Peyer's patch (tissue), 4 donors: ENCODE data around the gene MTMR1. TPM values are rescaled to one million over a fixed set of nuclear protein-coding genes. Genes with fewer than 3 reads are reported as not detected.

ENCODE experiments used
- DNase-seq, 3 donors: peaks; one replicate each; pipeline ENCODE4 v3.0.0-alpha.2; 2017 to 2019
- H3K27ac ChIP-seq, 4 donors: fragments of 200-600 bp; sonication (generic); one replicate each; pipeline ENCODE4 v1.5.1; 2016 to 2019
- H3K27me3 ChIP-seq, 2 donors: fragments of 200-600 bp; sonication (generic); one replicate each; pipeline ENCODE4 v1.5.1; 2019
- H3K36me3 ChIP-seq, 3 donors: fragments of 200-600 bp; sonication (generic); one replicate each; pipeline ENCODE4 v1.5.1; 2016 to 2019
- H3K4me1 ChIP-seq, 4 donors: fragments of 200-600 bp; sonication (generic); one replicate each; pipeline ENCODE4 v1.5.1; 2016 to 2019
- H3K4me3 ChIP-seq, 4 donors: fragments of 200-600 bp; sonication (generic); 1 replicate in 3 of 4; 2 replicates in 1 of 4; pipeline ENCODE4 v1.5.1; 2016 to 2019; ENCODE audit warnings: mild to moderate bottlenecking in 1 of 4
- H3K9me3 ChIP-seq, 4 donors: fragments of 200-600 bp; sonication (generic); one replicate each; pipeline ENCODE4 v1.5.1; 2016 to 2019; ENCODE audit warnings: mild to moderate bottlenecking in 1 of 4
- POLR2A ChIP-seq, 2 donors: fragments of 450-650 bp; IDR thresholded peaks; one replicate each; pipeline ENCODE4 v1.5.1; 2017; ENCODE audit warnings: antibody characterized with exemption in 2 of 2, mild to moderate bottlenecking in 2 of 2, moderate library complexity in 2 of 2
- total RNA-seq, 4 donors: library from RNA; depleted of rRNA; stranded (reverse); fragments of >200 nt; gene quantifications; one replicate each; pipeline ENCODE4 v1.1.0, GENCODE V29; 2016
- TF ChIP-seq, protein P1 (sequence below), 6 experiments: fragments of 450-650 bp in 4 of 6; fragments of 200-600 bp in 2 of 6; sonication (generic) in 1 of 6; IDR thresholded peaks; one replicate each; pipeline ENCODE4 v1.5.1; 2017 to 2019; ENCODE audit warnings: antibody characterized with exemption in 6 of 6, mild to moderate bottlenecking in 3 of 6, moderate library complexity in 1 of 6

Gene MTMR1
- total RNA-seq, 4 donors from 2014 or later: 13.3 to 58.6 (median 18.7) TPM

DNA sequence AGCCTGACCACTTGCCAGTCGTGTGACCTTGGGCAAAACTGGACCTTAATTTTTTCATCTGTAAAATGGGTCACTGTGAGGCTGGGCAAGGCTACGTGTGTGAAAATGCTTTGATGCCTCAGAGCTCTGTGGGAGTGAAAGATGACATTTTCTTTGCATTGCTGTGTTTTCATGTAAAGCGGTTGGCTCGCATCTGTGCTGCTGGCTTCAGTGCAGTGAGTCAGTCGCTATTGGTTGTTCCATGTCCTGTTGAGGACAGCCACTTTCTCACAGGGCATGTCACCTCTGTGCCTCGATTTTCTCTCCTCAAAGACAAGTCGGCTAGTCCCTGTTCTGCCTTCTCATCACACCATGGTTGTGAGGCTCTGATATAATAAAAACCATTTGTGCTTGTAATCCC lies 4.4 kb downstream of the MTMR1 start:
- Histone ChIP-seq H3K4me1 (peaks cover 0 to 3% (median 0%) of the 10 kb centered on the region in 4 donors), H3K9me3 (no peaks in the 10 kb centered on the region), H3K4me3 (no peak overlapping the region), H3K36me3 (no peaks in the 10 kb centered on the region), H3K27ac (peak overlapping the region in 1 of 4 donors; percentile 76), H3K27me3 (no peaks in the 10 kb centered on the region)
- no peak for TF ChIP-seq POLR2A (IDR thresholded peaks at IDR 0.05)
- TF ChIP-seq, protein P1, sequence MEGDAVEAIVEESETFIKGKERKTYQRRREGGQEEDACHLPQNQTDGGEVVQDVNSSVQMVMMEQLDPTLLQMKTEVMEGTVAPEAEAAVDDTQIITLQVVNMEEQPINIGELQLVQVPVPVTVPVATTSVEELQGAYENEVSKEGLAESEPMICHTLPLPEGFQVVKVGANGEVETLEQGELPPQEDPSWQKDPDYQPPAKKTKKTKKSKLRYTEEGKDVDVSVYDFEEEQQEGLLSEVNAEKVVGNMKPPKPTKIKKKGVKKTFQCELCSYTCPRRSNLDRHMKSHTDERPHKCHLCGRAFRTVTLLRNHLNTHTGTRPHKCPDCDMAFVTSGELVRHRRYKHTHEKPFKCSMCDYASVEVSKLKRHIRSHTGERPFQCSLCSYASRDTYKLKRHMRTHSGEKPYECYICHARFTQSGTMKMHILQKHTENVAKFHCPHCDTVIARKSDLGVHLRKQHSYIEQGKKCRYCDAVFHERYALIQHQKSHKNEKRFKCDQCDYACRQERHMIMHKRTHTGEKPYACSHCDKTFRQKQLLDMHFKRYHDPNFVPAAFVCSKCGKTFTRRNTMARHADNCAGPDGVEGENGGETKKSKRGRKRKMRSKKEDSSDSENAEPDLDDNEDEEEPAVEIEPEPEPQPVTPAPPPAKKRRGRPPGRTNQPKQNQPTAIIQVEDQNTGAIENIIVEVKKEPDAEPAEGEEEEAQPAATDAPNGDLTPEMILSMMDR (IDR thresholded peaks at IDR 0.05): no peak
- no peak for DNase-seq

DNA sequence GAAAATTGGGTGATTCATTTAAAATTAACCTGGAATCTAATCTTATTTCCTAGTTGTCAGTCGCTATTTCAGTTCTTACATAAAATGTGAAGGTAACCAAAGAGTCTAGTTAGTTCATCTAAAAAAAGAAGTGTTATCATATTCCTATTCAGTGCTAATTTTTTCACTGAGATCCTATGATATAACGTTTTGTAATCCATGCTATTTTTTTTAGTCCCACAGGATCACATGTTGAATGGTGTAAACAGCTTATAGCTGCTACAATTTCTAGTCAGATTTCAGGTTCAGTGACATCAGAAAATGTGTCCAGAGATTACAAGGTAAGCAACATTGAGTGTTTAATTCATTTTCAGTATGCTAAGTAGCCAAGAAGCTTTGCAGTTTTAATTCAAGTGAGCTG lies 5.8 kb downstream of the MTMR1 start:
- Histone ChIP-seq H3K9me3 (no peaks in the 10 kb centered on the region), H3K4me1 (peaks cover 0 to 3% (median 0%) of the 10 kb centered on the region in 4 donors), H3K36me3 (no peaks in the 10 kb centered on the region), H3K4me3 (no peak overlapping the region), H3K27me3 (no peaks in the 10 kb centered on the region), H3K27ac (no peak overlapping the region)
- DNase-seq: no peak
- TF ChIP-seq, protein P1 (IDR thresholded peaks at IDR 0.05): no peak
- TF ChIP-seq POLR2A (IDR thresholded peaks at IDR 0.05): no peak

DNA sequence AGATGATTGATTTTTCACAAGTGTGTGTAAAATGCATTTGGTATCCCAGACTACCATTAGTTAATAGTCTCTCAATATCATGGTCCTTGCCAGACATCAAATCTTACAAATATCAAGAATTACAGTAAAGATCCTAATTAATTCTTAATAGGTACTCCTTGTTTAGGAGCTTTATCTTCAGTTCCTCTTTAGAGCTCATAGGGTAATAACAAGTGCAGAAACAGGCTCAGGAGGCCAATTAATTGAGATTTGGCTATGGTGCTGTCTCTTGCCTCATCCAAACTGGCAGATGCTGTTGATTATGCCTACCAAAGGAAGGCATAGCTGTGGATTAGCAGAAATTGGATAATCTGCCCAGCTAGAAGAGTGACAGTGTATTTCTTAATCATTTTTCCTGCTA lies 6.9 kb downstream of the MTMR1 start:
- Histone ChIP-seq H3K36me3 (no peaks in the 10 kb centered on the region), H3K4me3 (no peak overlapping the region), H3K27me3 (no peaks in the 10 kb centered on the region), H3K4me1 (peaks cover 0 to 3% (median 0%) of the 10 kb centered on the region in 4 donors), H3K9me3 (no peaks in the 10 kb centered on the region), H3K27ac (no peak overlapping the region)
- no peak for DNase-seq
- TF ChIP-seq POLR2A (IDR thresholded peaks at IDR 0.05): no peak
- TF ChIP-seq, protein P1 (IDR thresholded peaks at IDR 0.05): no peak

DNA sequence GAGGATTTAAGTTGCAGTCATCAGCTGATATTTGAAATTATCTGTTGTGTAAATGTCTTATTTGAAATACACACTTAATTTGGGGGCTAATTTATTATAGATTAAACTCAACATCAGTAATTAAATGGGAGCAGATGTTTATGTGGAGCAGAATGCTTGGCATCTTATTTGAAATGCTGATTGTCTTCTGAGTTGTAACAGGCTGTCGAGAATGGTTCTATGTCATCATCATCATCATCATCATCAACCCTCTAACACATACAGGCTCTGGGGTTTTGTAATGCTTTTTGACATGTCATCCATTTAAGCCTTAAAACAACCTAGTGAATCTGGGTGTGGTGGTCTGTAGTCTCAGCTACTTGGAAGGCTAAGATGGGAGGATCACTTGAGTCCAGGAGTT lies 8.2 kb downstream of the MTMR1 start:
- Histone ChIP-seq H3K27me3 (no peaks in the 10 kb centered on the region), H3K4me3 (no peak overlapping the region), H3K36me3 (no peaks in the 10 kb centered on the region), H3K27ac (no peak overlapping the region), H3K4me1 (no peaks in the 10 kb centered on the region), H3K9me3 (no peaks in the 10 kb centered on the region)
- no peak for DNase-seq
- no peak for TF ChIP-seq POLR2A (IDR thresholded peaks at IDR 0.05)
- TF ChIP-seq, protein P1 (IDR thresholded peaks at IDR 0.05): no peak

DNA sequence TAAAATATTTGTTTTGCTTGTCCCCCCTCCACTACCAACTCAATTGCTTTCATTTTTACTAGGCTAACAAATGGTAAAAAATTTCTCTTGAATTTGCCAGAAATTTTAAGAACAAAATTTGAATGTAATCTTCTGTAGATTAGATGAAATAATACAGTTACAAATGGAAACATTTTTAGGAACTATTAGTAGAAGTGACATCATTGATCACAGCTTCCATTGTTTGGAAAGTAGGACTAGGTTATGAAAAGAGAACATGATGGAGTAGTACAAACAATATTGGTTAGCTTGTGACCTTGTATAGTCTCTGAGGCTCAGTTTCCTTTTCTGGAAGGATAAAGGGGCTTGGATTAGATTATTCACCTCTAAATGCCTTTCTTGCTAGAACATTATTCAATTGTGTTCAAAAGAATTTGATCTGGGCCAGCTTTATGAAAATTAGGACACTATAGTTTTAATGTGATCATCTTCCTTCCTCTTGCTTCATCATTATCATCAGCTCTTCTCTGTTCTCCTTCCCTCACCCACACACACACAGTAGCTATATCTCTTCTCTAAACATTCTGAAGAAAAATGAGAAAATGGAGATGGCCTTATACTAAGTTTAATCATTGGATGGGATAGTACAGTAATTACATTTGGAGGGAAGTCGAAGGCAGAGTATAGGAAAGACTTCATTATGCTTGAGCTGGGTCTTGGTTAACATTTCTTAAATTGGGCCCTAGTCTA lies 9.9 kb downstream of the MTMR1 start:
- Histone ChIP-seq H3K9me3 (no peaks in the 10 kb centered on the region), H3K27ac (no peak overlapping the region), H3K4me1 (no peaks in the 10 kb centered on the region), H3K27me3 (no peaks in the 10 kb centered on the region), H3K4me3 (no peak overlapping the region), H3K36me3 (no peaks in the 10 kb centered on the region)
- TF ChIP-seq POLR2A (IDR thresholded peaks at IDR 0.05): no peak
- TF ChIP-seq, protein P1 (IDR thresholded peaks at IDR 0.05): no peak
- DNase-seq: no peak

DNA sequence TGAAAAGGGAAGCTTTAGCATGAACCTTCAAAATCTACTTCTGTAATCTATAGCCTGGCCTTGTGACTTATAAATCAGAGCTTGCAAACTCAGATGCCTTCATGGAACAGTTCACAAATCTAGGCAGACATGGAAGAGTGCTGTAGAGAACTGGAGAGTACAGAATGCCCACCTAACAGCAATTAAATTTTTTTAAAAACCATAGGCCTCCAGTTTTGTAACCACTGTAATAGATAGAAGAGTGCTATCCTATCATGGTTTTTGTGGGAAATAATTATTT lies 10.4 kb downstream of the MTMR1 start:
- Histone ChIP-seq H3K27me3 (no peaks in the 10 kb centered on the region), H3K9me3 (no peaks in the 10 kb centered on the region), H3K27ac (no peak overlapping the region), H3K4me1 (no peaks in the 10 kb centered on the region), H3K36me3 (no peaks in the 10 kb centered on the region), H3K4me3 (no peak overlapping the region)
- DNase-seq: no peak
- TF ChIP-seq, protein P1 (IDR thresholded peaks at IDR 0.05): no peak
- no peak for TF ChIP-seq POLR2A (IDR thresholded peaks at IDR 0.05)
